ENCODE results near the gene AUTS2.

AUTS2 gene

GRCh38 chr7:69871213-69871885 is 273.1 kb downstream of the AUTS2 start:
- Histone ChIP-seq H3K27ac (ENCODE audit: extremely low read depth, low read depth, low read length) (no peak overlapping the region), H3K9me3 (ENCODE audit: control insufficient read depth, insufficient read depth, low read depth, low read length) (no peaks in the 10 kb centered on the region), H3K36me3 (ENCODE audit: control insufficient read depth in 2 of 2, insufficient read depth in 1 of 2, low read length in 2 of 2) (no peaks in the 10 kb centered on the region), H3K4me3 (ENCODE audit: low read depth, low read length) (no peak overlapping the region), H3K4me1 (ENCODE audit: control insufficient read depth, insufficient read depth, low read length) (peaks cover 23% of the 10 kb centered on the region)
- ChIA-PET CTCF (interaction anchor here (0.9 kb wide), 1 partner anchor 31 kb away, joined by 3 read pairs; no protein-coding TSS in a partner anchor), POLR2A (no interaction called here)
- TF ChIP-seq ZNF776 (tag by site-specific recombination; IDR thresholded peaks at IDR 0.05; ENCODE audit: borderline replicate concordance) (no peak), ZNF791 (tag by site-specific recombination; IDR thresholded peaks at IDR 0.05) (no peak), SCRT2 (tag by site-specific recombination; IDR thresholded peaks at IDR 0.05) (peak; percentile 7; the same call in 1 of the 2 replicates), OSR2 (tag by site-specific recombination; IDR thresholded peaks at IDR 0.05) (0 out of 2 replicates have a peak, but pooled peaks have one; percentile 10), PATZ1 (tag by site-specific recombination; IDR thresholded peaks at IDR 0.05) (no peak), ZNF280D (tag by site-specific recombination; IDR thresholded peaks at IDR 0.05) (no peak)

- peaks cover 23% of the 10 kb centered on the region for H3K4me1 ChIP-seq (ENCODE audit: control insufficient read depth, insufficient read depth, low read length)
- ChIA-PET POLR2A (no interaction called here), CTCF (no interaction called here)
- H3K9me3 ChIP-seq (ENCODE audit: control insufficient read depth, insufficient read depth, low read depth, low read length), result no peaks in the 10 kb centered on the region
- TF ChIP-seq PBX3 (CRISPR knock-in tag; IDR thresholded peaks at IDR 0.05) (no peak), PATZ1 (tag by site-specific recombination; IDR thresholded peaks at IDR 0.05) (no peak)
- no peak overlapping the region for H3K4me3 ChIP-seq (ENCODE audit: low read depth, low read length)
- H3K36me3 ChIP-seq (ENCODE audit: control insufficient read depth in 2 of 2, insufficient read depth in 1 of 2, low read length in 2 of 2), result no peaks in the 10 kb centered on the region
- no peak overlapping the region for H3K27ac ChIP-seq (ENCODE audit: extremely low read depth, low read depth, low read length)
These were observed 273.8 kb downstream of the AUTS2 start for GRCh38 chr7:69871886-69872569.

DNA sequence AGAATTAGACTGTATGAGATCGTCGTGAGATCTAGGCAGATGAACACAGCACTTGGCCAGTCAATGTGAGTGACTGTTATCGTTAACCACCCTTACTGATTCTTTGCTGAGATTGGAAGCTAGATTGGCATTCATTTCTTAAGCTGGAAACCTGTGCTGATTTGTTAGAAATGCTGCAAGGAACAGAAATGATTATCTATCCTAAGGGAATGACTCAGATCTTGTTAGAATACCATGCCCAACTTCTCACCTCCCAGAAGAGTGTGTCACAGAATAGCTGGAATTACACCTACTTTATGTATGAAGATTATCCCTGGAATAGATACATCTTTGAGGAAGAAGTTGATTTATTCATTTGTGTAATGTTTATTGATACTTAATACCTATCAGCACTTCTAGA is 275.2 kb downstream of the AUTS2 start:
- POLR2A ChIA-PET, result interaction anchor here (0.6 kb wide), 4 partner anchors 9 to 467 kb away, joined by 3 to 5 read pairs (median 4); no protein-coding TSS in a partner anchor
- TF ChIP-seq ZNF777 (tag by site-specific recombination; IDR thresholded peaks at IDR 0.05; ENCODE audit: borderline replicate concordance) (no peak), ZNF785 (tag by site-specific recombination; IDR thresholded peaks at IDR 0.05) (no peak), ZNF639 (tag by site-specific recombination; IDR thresholded peaks at IDR 0.05) (no peak), ZNF133 (tag by site-specific recombination; IDR thresholded peaks at IDR 0.05) (no peak), ZNF473 (tag by site-specific recombination; IDR thresholded peaks at IDR 0.05) (no peak), ZBTB1 (tag by site-specific recombination; IDR thresholded peaks at IDR 0.05) (no peak), ZNF837 (tag by site-specific recombination; IDR thresholded peaks at IDR 0.05) (no peak), ZBTB20 (tag by site-specific recombination; IDR thresholded peaks at IDR 0.05) (no peak), GFI1B (tag by site-specific recombination; IDR thresholded peaks at IDR 0.05) (no peak), ZNF223 (tag by site-specific recombination; IDR thresholded peaks at IDR 0.05) (no peak), ZNF521 (tag by site-specific recombination; IDR thresholded peaks at IDR 0.05) (no peak), ZNF664 (tag by site-specific recombination; IDR thresholded peaks at IDR 0.05) (no peak), KLF8 (tag by site-specific recombination; IDR thresholded peaks at IDR 0.05) (no peak)

More for the DNA sequence above, 275.2 kb downstream of the AUTS2 start:
- Histone ChIP-seq H3K36me3 (ENCODE audit: control insufficient read depth in 2 of 2, insufficient read depth in 1 of 2, low read length in 2 of 2) (no peaks in the 10 kb centered on the region), H3K27ac (ENCODE audit: extremely low read depth, low read depth, low read length) (no peak overlapping the region), H3K4me3 (ENCODE audit: low read depth, low read length) (no peak overlapping the region), H3K4me1 (ENCODE audit: control insufficient read depth, insufficient read depth, low read length) (peaks cover 23% of the 10 kb centered on the region), H3K9me3 (ENCODE audit: control insufficient read depth, insufficient read depth, low read depth, low read length) (no peaks in the 10 kb centered on the region)
- CTCF ChIA-PET, result no interaction called here
